ENCODE results near the gene FYCO1.

DNA sequence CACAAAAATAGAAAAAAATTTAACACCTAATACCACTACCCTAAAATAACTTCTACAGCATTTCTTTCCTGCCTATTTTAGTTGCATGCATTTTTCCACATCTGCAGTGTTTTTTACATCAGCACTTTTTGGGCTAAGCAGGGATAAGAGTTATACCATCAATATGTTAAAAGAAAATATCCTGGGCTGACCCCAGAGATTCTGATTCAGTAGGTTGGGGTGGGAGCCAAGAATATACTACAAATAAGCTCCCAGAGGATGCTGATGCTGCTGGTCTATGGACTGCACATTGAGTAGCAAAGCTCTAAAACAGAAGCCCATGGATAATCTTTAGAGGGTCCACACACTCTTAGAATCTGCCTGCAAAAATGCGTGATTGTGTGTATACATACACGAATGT is 14.8 kb downstream of the FYCO1 start:
- TF ChIP-seq EZH2 (IDR thresholded peaks at IDR 0.05; ENCODE audit: low read depth) (no peak), CTCF (conservative IDR thresholded peaks at IDR 0.05) (no peak)
